Heart left ventricle (tissue), 16 donors: Measurements from ENCODE around the gene VWC2. TPM values are rescaled to one million over a fixed set of nuclear protein-coding genes. Genes with fewer than 3 reads are reported as not detected.

Source experiments
- ATAC-seq, 4 donors: fragments of 200-7000 bp; cut with Tn5 transposase; one replicate each; pipeline ENCODE4 v1.9.1; 2020 to 2022; ENCODE audit warnings: moderate library complexity in 4 of 4, mild to moderate bottlenecking in 3 of 4, moderate number of reproducible peaks in 1 of 4
- DNase-seq, 5 donors: peaks; one replicate each; pipeline ENCODE4 v3.0.0-alpha.2; 2020
- H3K27ac ChIP-seq, 12 donors: fragments of 200-600 bp; sonication (generic) in 4 of 12; one replicate each; pipeline versions ENCODE4 v1.5.0 to v1.8.0; 2016 to 2022; ENCODE audit warnings: mild to moderate bottlenecking in 2 of 12
- H3K27me3 ChIP-seq, 9 donors: fragments of 200-600 bp; sonication (generic) in 2 of 9; one replicate each; pipeline versions ENCODE4 v1.5.1 to v1.8.0; 2016 to 2022; ENCODE audit warnings: mild to moderate bottlenecking in 3 of 9
- H3K36me3 ChIP-seq, 9 donors: fragments of 200-600 bp; sonication (generic) in 2 of 9; one replicate each; pipeline versions ENCODE4 v1.5.0 to v1.8.0; 2018 to 2022; ENCODE audit warnings: mild to moderate bottlenecking in 2 of 9
- H3K4me1 ChIP-seq, 12 donors: fragments of 200-600 bp; sonication (generic) in 4 of 12; one replicate each; pipeline versions ENCODE4 v1.5.0 to v1.8.0; 2016 to 2022; ENCODE audit warnings: mild to moderate bottlenecking in 3 of 12
- H3K4me3 ChIP-seq, 12 donors: fragments of 200-600 bp; sonication (generic) in 4 of 12; one replicate each; pipeline versions ENCODE4 v1.5.0 to v1.8.0; 2017 to 2022; ENCODE audit warnings: mild to moderate bottlenecking in 9 of 12, moderate library complexity in 4 of 12
- H3K9me3 ChIP-seq, 12 donors: fragments of 200-600 bp; sonication (generic) in 4 of 12; one replicate each; pipeline versions ENCODE4 v1.5.0 to v1.8.0; 2016 to 2022; ENCODE audit warnings: mild to moderate bottlenecking in 1 of 12
- POLR2A ChIP-seq, 2 donors: fragments of 450-650 bp; IDR thresholded peaks; one replicate each; pipeline ENCODE4 v1.6.1; 2017; ENCODE audit warnings: antibody characterized with exemption in 2 of 2, mild to moderate bottlenecking in 2 of 2, moderate library complexity in 2 of 2
- WGBS, 4 donors: extraction: QIAGEN DNeasy Blood & Tissue Kit in 2 of 4; methylation state at CpG; one replicate each; pipeline versions ENCODE4 v1.1.5 to v1.1.7; 2013 to 2018; 5-methylcytosine and 5-hydroxymethylcytosine counted together
- intact Hi-C, 10 donors: fragments of 100-400 bp; cut with DNase I; formaldehyde crosslinking; loops; one replicate each; pipeline versions ENCODE4 v1.11.1 to v1.14.2; 2022
- polyA plus RNA-seq, 2 donors: library from polyadenylated mRNA; stranded (reverse); fragments of 200-250 nt; gene quantifications; one replicate each; pipeline ENCODE4 v1.2.3, GENCODE V29; 2013
- total RNA-seq, 9 donors: library from RNA; depleted of rRNA in 2 of 9; stranded (reverse); fragments of >200 nt in 2 of 9; fragmentation: NEBNext Ultra II Directional in 3 of 9; extraction: Animal tissue kit (Norgen Biotek cat#: 25700) in 3 of 9; gene quantifications; one replicate each; pipeline versions ENCODE4 v1.1.0 to v1.2.4, GENCODE V29; 2016 to 2023
- TF ChIP-seq, protein P1 (sequence below), 12 donors: fragments of 200-600 bp; sonication (generic) in 4 of 12; IDR thresholded peaks; one replicate each; pipeline versions ENCODE4 v1.5.0 to v1.8.0; 2018 to 2022; ENCODE audit warnings: antibody characterized with exemption in 12 of 12, mild to moderate bottlenecking in 5 of 12
- donor health status: ischemic (EF 13 %, LVEDD 7.1; RV severe dilation, severe dysfunction).
- donor health status: healthy with polysubstance abuse.
- donor health status: DM: no; HTN: yes; CAD: no.
- donor health status: DM: no; HTN: no; CAD: no.
- donor health status: ischemic (EF 25% LVEDD 6.9; RV normal size, moderate dysfunction).
- donor health status: ischemic (EF 25% LVEDD 5.7; RV mildly dilated, moderate dysfunction).
- donor health status: healthy.
- donor health status: DM: yes; HTN: yes; CAD: no.
- donor health status: ischemic (EF 35%, LVEDD 5.7; RV mildly dilated, moderate dysfunction).
- donor health status: nonischemic (EF 11% LVEDD 7.7; RV severe dilation, severe dysfunction).
- donor health status: DM: yes; HTN: yes; CAD: no.
- donor health status: PGD.
- donor health status: ischemic (EF 29% LVEDD 5.4; RV normal size, mild dysfunction).
- donor health status: nonischemic (EF 23%, LVEDD 6.1; RV moderate dilation, normal function).

VWC2 gene
- total and polyA plus RNA-seq, 11 donors, result 2.3 to 10.1 (median 6.7) TPM

DNA sequence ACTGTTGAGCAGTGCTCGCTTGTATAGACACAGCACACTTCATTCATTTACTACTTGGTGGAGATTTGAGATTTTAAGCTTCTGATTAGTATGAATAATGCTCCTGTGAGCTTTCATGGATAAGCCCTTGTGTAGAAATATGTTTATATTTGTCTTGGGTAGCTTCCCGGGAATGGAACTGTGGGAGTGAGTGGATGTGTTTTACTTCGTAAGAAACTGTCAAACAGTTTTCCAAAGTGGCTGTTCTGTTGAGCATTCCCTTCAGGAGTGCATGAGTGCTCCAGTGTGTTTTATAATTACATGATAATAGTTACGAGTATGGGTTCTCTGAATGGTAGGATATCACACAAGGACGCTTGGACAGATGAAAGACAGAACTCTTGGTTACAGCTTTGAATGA lies 49.4 kb downstream of the VWC2 start:
- TF ChIP-seq, protein P1, sequence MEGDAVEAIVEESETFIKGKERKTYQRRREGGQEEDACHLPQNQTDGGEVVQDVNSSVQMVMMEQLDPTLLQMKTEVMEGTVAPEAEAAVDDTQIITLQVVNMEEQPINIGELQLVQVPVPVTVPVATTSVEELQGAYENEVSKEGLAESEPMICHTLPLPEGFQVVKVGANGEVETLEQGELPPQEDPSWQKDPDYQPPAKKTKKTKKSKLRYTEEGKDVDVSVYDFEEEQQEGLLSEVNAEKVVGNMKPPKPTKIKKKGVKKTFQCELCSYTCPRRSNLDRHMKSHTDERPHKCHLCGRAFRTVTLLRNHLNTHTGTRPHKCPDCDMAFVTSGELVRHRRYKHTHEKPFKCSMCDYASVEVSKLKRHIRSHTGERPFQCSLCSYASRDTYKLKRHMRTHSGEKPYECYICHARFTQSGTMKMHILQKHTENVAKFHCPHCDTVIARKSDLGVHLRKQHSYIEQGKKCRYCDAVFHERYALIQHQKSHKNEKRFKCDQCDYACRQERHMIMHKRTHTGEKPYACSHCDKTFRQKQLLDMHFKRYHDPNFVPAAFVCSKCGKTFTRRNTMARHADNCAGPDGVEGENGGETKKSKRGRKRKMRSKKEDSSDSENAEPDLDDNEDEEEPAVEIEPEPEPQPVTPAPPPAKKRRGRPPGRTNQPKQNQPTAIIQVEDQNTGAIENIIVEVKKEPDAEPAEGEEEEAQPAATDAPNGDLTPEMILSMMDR (IDR thresholded peaks at IDR 0.05), result no peak
- TF ChIP-seq POLR2A (IDR thresholded peaks at IDR 0.05), result no peak
- DNase-seq (no peak), ATAC-seq (peak; percentile 32 to 68 (median 48))
- intact Hi-C loops, result no loop called here
- no peaks in the 10 kb centered on the region for H3K27me3 ChIP-seq
- no peak overlapping the region for H3K4me3 ChIP-seq
- no peaks in the 10 kb centered on the region for H3K36me3 ChIP-seq
- 22 to 40% (median 29%) methylated on average over 5 of the region's 5 CpGs for WGBS, 4 donors
- peaks cover 0 to 8% (median 0%) of the 10 kb centered on the region in 12 donors for H3K9me3 ChIP-seq
- peaks cover 0 to 17% (median 5%) of the 10 kb centered on the region in 12 donors for H3K4me1 ChIP-seq
- H3K27ac ChIP-seq, result peak overlapping the region in 3 of 12 donors; percentile 16 to 22 (median 22)

DNA sequence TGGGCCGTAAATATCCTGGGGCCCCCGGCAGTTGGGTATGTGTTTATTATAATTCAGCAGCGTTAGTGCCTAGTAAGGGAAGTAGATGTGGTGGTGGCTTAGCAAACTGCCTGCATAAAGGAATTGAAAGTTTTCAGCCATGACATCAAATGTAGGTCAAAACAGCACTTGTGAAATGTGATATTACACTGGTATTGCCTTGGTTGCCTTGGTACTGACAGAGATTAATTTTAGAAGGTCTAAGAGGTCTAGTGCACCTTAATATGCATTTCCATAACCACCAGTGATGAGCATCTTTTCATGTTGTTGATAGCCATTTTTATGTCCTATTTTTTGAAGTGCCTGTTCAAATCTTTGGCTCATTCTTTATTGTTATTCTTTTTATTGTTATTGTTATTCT lies 50.1 kb downstream of the VWC2 start:
- TF ChIP-seq, protein P1 (IDR thresholded peaks at IDR 0.05), result no peak
- TF ChIP-seq POLR2A (IDR thresholded peaks at IDR 0.05), result no peak
- ATAC-seq, result peak in 2 of 4 donors; percentile 30 to 58
- peaks cover 0 to 17% (median 5%) of the 10 kb centered on the region in 12 donors for H3K4me1 ChIP-seq

DNA sequence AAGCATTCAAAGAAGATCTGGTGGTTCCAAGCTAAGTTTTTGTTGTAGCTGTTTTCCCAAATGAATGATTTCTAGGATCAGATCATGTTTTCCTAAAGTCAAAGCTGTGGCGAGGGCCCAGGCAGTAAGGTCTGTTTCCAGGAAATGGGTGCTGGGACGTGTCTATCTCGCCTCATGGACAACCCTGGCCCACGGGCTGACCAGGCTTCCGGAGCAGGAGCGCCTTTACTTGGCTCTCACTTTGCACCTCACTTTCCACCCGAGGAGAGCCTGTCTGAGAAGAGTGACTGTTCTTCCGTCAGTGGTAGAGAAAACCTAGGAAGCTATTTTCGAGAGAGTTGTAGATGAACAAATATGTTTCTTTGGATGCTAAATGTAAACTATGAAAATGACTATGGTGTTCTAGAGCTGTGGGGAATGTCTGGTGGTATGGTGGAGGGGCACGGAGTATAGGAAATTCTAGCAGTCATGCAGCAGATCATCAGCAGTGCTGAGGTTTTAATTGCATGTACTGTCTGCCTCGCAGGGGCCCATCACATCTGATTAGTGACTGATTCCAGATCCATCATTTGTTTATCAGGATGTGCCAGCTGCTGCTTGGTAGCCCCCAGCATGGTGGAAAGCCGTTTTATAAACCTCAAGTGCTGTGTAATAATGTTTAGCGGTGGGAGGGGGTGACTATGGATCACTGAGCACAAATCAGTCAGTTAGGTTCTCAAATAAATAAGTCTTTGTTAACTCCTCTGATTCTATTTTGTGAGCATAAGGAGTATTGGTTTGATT lies 66.6 kb downstream of the VWC2 start:
- peaks cover 0 to 7% (median 0%) of the 10 kb centered on the region in 12 donors for H3K4me1 ChIP-seq
- ATAC-seq (peak in 3 of 4 donors; percentile 30 to 67 (median 44)), DNase-seq (no peak)
- no peaks in the 10 kb centered on the region for H3K27me3 ChIP-seq
- 61 to 67% (median 64%) methylated on average over 13 of the region's 13 CpGs for WGBS, 4 donors
- H3K27ac ChIP-seq, result no peak overlapping the region
- no peak overlapping the region for H3K4me3 ChIP-seq
- TF ChIP-seq, protein P1 (IDR thresholded peaks at IDR 0.05), result no peak
- TF ChIP-seq POLR2A (IDR thresholded peaks at IDR 0.05), result no peak
- no peaks in the 10 kb centered on the region for H3K9me3 ChIP-seq
- intact Hi-C loops, result loop anchor here in 1 of 10 donors (10.0 kb wide), 1 partner anchor 355 kb away; no protein-coding TSS in a partner anchor
- no peaks in the 10 kb centered on the region for H3K36me3 ChIP-seq

More for the DNA sequence above, 50.1 kb downstream of the VWC2 start:
- Histone ChIP-seq H3K4me3 (no peak overlapping the region), H3K36me3 (no peaks in the 10 kb centered on the region), H3K27me3 (no peaks in the 10 kb centered on the region), H3K27ac (peak overlapping the region in 2 of 12 donors; percentile 22), H3K9me3 (peaks cover 0 to 8% (median 0%) of the 10 kb centered on the region in 12 donors)
- DNase-seq, result no peak
- intact Hi-C loops, result no loop called here
- WGBS, 4 donors, result 71 to 84% (median 79%) methylated on average over 3 of the region's 3 CpGs

GRCh38 chr7:49840751-49841405 lies 67.4 kb downstream of the VWC2 start:
- ATAC-seq (no peak), DNase-seq (no peak)
- intact Hi-C loops, result loop anchor here in 1 of 10 donors (10.0 kb wide), 1 partner anchor 356 kb away; no protein-coding TSS in a partner anchor
- H3K4me3 ChIP-seq, result no peak overlapping the region
- H3K36me3 ChIP-seq, result no peaks in the 10 kb centered on the region
- no peak overlapping the region for H3K27ac ChIP-seq
- H3K27me3 ChIP-seq, result no peaks in the 10 kb centered on the region
- no peak for TF ChIP-seq POLR2A (IDR thresholded peaks at IDR 0.05)
- TF ChIP-seq, protein P1 (IDR thresholded peaks at IDR 0.05), result no peak
- 75 to 82% (median 80%) methylated on average over 5 of the region's 5 CpGs for WGBS, 4 donors
- peaks cover 0 to 14% (median under 1%) of the 10 kb centered on the region in 12 donors for H3K4me1 ChIP-seq
- no peaks in the 10 kb centered on the region for H3K9me3 ChIP-seq
